Measurements from ENCODE around the gene PIK3C2G.

The PIK3C2G gene

GRCh38 chr12:18570543-18570942 lies 309.2 kb downstream of the PIK3C2G start:
- DNase-seq: no peak

GRCh38 chr12:18576104-18576626 lies 314.8 kb downstream of the PIK3C2G start:
- no peak for DNase-seq

GRCh38 chr12:18576648-18577047 lies 315.3 kb downstream of the PIK3C2G start:
- DNase-seq: no peak

GRCh38 chr12:18578191-18578590 lies 316.9 kb downstream of the PIK3C2G start:
- DNase-seq: no peak

GRCh38 chr12:18580291-18580690 lies 319.0 kb downstream of the PIK3C2G start:
- DNase-seq: no peak

GRCh38 chr12:18580706-18581105 lies 319.4 kb downstream of the PIK3C2G start:
- DNase-seq: no peak

GRCh38 chr12:18581232-18581962 lies 320.1 kb downstream of the PIK3C2G start:
- DNase-seq: no peak

GRCh38 chr12:18583655-18584054 lies 322.3 kb downstream of the PIK3C2G start:
- DNase-seq: no peak

GRCh38 chr12:18586581-18586980 lies 325.3 kb downstream of the PIK3C2G start:
- DNase-seq: no peak

- no peak for DNase-seq
These were observed 328.0 kb downstream of the PIK3C2G start for GRCh38 chr12:18589316-18589715.

GRCh38 chr12:18591473-18591872 lies 330.2 kb downstream of the PIK3C2G start:
- DNase-seq: no peak

GRCh38 chr12:18595412-18595811 lies 334.1 kb downstream of the PIK3C2G start:
- DNase-seq: no peak

GRCh38 chr12:18601962-18602361 lies 340.6 kb downstream of the PIK3C2G start:
- DNase-seq: no peak

GRCh38 chr12:18612971-18613370 lies 351.7 kb downstream of the PIK3C2G start:
- DNase-seq: no peak

- DNase-seq: no peak
These were observed 359.7 kb downstream of the PIK3C2G start for GRCh38 chr12:18620986-18621385.

- no peak for DNase-seq
These were observed 368.1 kb downstream of the PIK3C2G start for GRCh38 chr12:18629445-18629844.

GRCh38 chr12:18629916-18630315 lies 368.6 kb downstream of the PIK3C2G start:
- no peak for DNase-seq

- DNase-seq: no peak
These were observed 370.0 kb downstream of the PIK3C2G start for GRCh38 chr12:18631339-18631738.

- no peak for DNase-seq
These were observed 371.5 kb downstream of the PIK3C2G start for GRCh38 chr12:18632848-18633247.

- no peak for DNase-seq
These were observed 373.1 kb downstream of the PIK3C2G start for GRCh38 chr12:18634382-18634781.

- no peak for DNase-seq
These were observed 379.1 kb downstream of the PIK3C2G start for GRCh38 chr12:18640321-18640955.

GRCh38 chr12:18643681-18644080 lies 382.4 kb downstream of the PIK3C2G start:
- no peak for DNase-seq

- DNase-seq: no peak
These were observed 383.2 kb downstream of the PIK3C2G start for GRCh38 chr12:18644564-18644963.

GRCh38 chr12:18646286-18646890 lies 385.1 kb downstream of the PIK3C2G start:
- DNase-seq: no peak
